Activated naive CD4-positive, alpha-beta T cell treated with anti-CD3 and anti-CD28 coated beads for 36 hours (primary cell): ENCODE results near the gene KLF9. TPM values are rescaled to one million over a fixed set of nuclear protein-coding genes. Genes with fewer than 3 reads are reported as not detected.
A peak's percentile ranks its signal among the peaks of the same experiment; 100 is the strongest.

Experiments
- CTCF ChIA-PET: fragments of 350-600 bp; sonication (Branson Sonifier 250); formaldehyde crosslinking; loops from one replicate; lab custom pipeline; 2021; ENCODE audit warnings: antibody characterized with exemption; lab: Charles Lee
- DNase-seq: peaks from one replicate; pipeline ENCODE4 v3.0.0-alpha.2; 2020
- H3K27ac Mint-ChIP-seq: one replicate; pipeline ENCODE4 v1.8.0; 2021; ENCODE audit warnings: mild to moderate bottlenecking, mixed read lengths
- H3K27me3 Mint-ChIP-seq: one replicate; pipeline ENCODE4 v1.8.0; 2021; ENCODE audit warnings: low read depth, mixed read lengths
- H3K36me3 Mint-ChIP-seq: one replicate; pipeline ENCODE4 v1.8.0; 2021; ENCODE audit warnings: low read depth, mixed read lengths
- H3K4me1 Mint-ChIP-seq: one replicate; pipeline ENCODE4 v1.8.0; 2021; ENCODE audit warnings: low read depth, mixed read lengths
- H3K4me3 Mint-ChIP-seq: one replicate; pipeline ENCODE4 v1.8.0; 2021; ENCODE audit warnings: mild to moderate bottlenecking, moderate library complexity, mixed read lengths
- H3K9me3 Mint-ChIP-seq: one replicate; pipeline ENCODE4 v1.8.0; 2021; ENCODE audit warnings: mixed read lengths
- intact Hi-C: fragments of 100-400 bp; cut with micrococcal nuclease; formaldehyde crosslinking; loops from one replicate; pipeline ENCODE4 v1.15.1; 2023
- total RNA-seq, 2 experiments: library from RNA; stranded (reverse); gene quantifications; one replicate each; pipeline ENCODE4 v1.2.3, GENCODE V29; 2021

KLF9 gene
- total RNA-seq, 2 experiments from 2014 or later: 44.2 to 45.0 TPM

DNA sequence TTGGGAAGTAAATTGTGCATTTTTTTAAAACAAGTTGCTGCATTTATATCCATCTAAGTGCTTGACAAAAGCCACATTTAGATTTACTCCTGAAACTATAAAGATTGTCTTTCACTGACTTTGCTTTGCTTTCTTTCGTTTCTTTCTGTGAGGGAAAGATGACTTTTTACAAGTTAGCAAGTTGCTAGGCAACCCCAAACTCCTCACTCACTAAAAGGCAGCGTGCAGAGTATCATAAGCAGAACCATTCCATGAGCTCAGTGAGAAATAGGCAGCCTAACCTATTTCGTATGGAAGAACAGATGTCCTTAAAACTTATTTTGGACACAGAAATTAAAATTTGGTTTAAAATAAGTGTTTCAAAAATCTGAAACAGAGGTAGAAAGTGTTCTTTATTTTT, 29.0 kb downstream of the KLF9 start:
- CTCF ChIA-PET: no interaction called here
- peaks cover 32% of the 10 kb centered on the region for H3K36me3 Mint-ChIP-seq
- intact Hi-C loops: no loop called here
- no peak for DNase-seq
- H3K4me1 Mint-ChIP-seq: peaks cover 27% of the 10 kb centered on the region
- H3K27ac Mint-ChIP-seq: no peak overlapping the region
- no peaks in the 10 kb centered on the region for H3K9me3 Mint-ChIP-seq
- H3K27me3 Mint-ChIP-seq: no peaks in the 10 kb centered on the region
- H3K4me3 Mint-ChIP-seq: no peak overlapping the region

DNA sequence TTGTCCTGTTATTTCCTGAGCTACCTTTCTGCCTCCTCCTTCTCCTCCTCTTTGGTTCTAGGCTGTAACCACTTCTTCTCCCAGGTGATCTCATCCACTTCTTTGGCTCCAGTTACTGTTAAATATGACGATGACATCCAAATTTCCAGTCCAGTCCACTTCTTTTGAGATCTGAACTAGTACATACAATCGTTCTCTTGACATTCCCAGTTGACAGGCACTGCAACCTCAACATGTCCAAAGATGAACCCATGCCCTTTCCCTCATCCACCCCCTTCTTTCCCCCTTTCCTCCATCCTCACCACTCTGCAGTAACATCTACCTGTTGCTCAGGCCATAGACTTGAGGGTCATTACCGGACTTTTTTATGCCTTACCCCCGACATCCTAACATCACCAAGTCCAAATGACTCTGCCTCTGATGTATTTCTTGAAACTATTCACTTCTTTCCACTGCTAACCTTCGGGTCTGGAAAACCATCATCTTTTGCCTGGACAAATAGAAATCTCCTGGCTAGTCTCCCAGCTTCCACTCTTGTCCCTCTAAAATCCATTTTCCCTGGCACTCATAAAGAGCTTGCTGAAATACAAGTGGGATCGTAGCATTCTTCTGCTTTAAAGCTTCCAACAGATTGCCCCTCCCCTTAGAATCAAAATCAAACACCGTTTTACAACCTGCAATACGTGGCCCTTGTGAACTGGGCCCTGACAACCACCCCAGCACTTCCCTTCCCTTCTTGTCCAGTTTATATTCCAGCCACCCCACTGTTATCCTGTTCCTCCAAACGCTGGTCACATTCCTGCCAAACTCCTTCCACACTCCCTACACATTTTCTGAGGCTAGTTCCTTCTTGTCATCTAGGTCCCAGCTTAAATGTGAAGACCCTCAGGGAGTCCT, 31.5 kb downstream of the KLF9 start:
- Mint-ChIP-seq H3K9me3 (no peaks in the 10 kb centered on the region), H3K27me3 (no peaks in the 10 kb centered on the region), H3K4me1 (peaks cover 10% of the 10 kb centered on the region), H3K36me3 (peaks cover 24% of the 10 kb centered on the region), H3K27ac (no peak overlapping the region), H3K4me3 (no peak overlapping the region)
- intact Hi-C loops: no loop called here
- CTCF ChIA-PET: interaction anchor here (0.6 to 0.8 kb wide), 2 partner anchors 42 to 1798 kb away, joined by 3 to 4 read pairs; no protein-coding TSS in a partner anchor
- no peak for DNase-seq

DNA sequence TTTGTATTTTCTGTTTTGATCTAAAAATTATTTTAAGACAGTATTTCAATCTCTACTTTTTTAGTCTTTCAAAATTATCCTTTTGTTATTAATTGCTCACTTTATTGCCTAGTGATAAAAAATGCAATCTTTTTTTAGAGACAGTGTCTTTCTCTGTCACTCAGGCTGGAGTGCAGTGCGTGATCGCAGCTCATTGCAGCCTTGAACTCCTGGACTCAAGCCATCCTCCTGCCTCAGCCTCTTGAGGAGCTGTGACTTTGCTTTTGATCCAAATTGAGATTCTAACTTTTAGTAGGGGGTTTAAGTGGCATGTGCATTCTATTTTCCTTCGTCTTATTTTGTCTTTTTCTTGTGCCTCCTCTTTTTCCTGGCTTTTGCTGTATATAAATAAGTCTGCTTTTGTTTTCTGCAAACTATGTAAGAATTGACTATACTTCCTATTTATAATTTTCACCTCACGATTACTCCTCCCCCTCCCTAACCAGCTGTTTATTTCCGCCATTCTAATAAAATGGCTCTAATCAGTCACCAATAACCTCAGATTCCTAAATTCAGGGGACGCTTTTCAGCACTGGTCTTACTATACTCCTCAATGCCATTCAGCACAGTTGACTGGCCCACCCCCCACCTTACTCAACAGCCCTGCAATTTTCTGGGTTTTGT, 32.3 kb downstream of the KLF9 start:
- no peak for DNase-seq
- H3K36me3 Mint-ChIP-seq: peaks cover 18% of the 10 kb centered on the region
- no peak overlapping the region for H3K27ac Mint-ChIP-seq
- no peak overlapping the region for H3K4me3 Mint-ChIP-seq
- H3K4me1 Mint-ChIP-seq: peaks cover 3% of the 10 kb centered on the region
- H3K9me3 Mint-ChIP-seq: no peaks in the 10 kb centered on the region
- H3K27me3 Mint-ChIP-seq: no peaks in the 10 kb centered on the region
- CTCF ChIA-PET: interaction anchor here (0.6 to 0.8 kb wide), 2 partner anchors 41 to 1797 kb away, joined by 3 to 4 read pairs; no protein-coding TSS in a partner anchor
- intact Hi-C loops: no loop called here

DNA sequence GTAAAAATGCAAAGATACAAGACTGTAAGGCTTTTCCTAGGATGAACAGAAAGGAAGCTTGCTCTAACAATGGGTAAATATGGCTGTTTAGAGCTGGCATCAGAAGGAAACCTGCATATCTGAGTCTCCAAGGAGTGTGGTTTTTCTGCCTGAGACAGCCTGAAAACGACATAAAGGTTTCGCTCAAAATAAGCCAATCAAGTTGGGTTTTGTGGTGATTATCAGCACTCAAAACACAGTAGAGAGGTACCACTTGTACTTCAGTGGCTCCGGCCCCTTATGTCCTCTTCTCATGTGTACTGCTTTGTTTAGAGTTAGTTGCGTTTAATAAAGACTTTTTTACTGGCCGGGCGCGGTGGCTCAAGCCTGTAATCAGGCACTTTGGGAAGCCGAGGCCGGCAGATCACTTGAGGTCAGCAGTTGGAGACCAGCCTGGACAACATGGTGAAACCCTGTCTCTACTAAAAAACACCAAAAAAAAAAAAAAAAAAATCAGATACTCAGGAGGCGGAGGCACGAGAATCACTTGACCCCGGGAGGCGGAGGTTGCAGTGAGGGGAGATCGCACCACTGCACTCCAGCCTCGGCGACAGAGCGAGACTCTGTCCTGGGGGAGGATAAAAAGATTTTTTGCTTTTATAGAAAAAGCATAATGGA, 39.4 kb downstream of the KLF9 start:
- H3K9me3 Mint-ChIP-seq: no peaks in the 10 kb centered on the region
- no peak overlapping the region for H3K4me3 Mint-ChIP-seq
- intact Hi-C loops: no loop called here
- H3K27me3 Mint-ChIP-seq: no peaks in the 10 kb centered on the region
- H3K27ac Mint-ChIP-seq: no peak overlapping the region
- no peaks in the 10 kb centered on the region for H3K4me1 Mint-ChIP-seq
- no peak for DNase-seq
- no peaks in the 10 kb centered on the region for H3K36me3 Mint-ChIP-seq
- CTCF ChIA-PET: no interaction called here

DNA sequence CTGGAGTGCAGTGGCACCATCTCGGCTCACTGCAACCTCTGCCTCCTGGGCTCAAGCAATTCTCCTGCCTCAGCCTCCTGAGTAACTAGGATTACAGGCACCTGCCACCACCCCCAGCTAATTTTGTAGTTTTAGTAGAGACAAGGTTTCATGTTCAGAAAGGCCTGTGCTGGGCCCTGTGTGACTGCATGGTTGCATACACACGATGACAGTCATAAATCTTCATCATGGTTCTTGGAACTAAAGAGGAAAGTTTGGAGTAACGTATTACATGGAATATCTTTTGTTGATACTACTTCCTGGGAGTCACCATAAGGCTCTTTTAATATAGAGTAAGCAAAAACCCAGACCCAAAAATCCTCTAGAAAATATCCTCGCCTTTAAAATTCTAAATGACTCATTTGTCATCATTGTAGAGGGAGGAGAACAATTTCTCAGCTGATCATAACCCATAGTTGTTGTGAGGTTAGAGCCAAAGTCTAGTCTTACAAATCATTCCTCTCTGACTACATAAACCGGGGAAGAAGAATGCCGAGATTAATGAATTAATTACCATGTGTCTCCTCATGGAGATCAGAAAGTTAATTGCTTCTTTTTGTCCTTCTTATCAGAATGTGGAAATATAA, 47.0 kb downstream of the KLF9 start:
- H3K27ac Mint-ChIP-seq: no peak overlapping the region
- intact Hi-C loops: no loop called here
- H3K4me3 Mint-ChIP-seq: no peak overlapping the region
- no peak for DNase-seq
- CTCF ChIA-PET: interaction anchor here (0.6 to 1.0 kb wide), 3 partner anchors 24 to 143 kb away, joined by 3 read pairs; no protein-coding TSS in a partner anchor
- no peaks in the 10 kb centered on the region for H3K9me3 Mint-ChIP-seq
- peaks cover 2% of the 10 kb centered on the region for H3K36me3 Mint-ChIP-seq
- no peaks in the 10 kb centered on the region for H3K4me1 Mint-ChIP-seq
- no peaks in the 10 kb centered on the region for H3K27me3 Mint-ChIP-seq

DNA sequence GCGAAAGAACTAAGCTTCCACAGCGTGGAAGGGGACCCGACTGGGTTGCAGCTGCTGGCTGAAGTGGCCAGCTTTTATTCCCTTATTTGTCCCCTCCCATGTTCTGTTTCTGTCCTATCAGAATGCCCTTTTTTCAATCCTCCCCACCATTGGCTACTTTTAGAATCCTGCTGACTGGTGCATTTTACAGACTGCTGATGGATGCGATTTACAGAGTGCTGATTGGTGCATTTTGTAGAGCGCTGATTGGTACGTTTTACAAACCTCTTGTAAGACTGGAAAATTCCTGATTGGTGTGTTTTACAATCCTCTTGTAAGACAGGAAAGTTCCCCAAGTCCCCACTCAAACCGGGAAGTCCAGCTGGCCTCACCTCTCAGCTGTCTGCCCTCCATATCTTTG, 50.7 kb downstream of the KLF9 start:
- Mint-ChIP-seq H3K27ac (no peak overlapping the region), H3K9me3 (no peaks in the 10 kb centered on the region), H3K27me3 (no peaks in the 10 kb centered on the region), H3K4me1 (no peaks in the 10 kb centered on the region), H3K36me3 (peaks cover 2% of the 10 kb centered on the region), H3K4me3 (no peak overlapping the region)
- intact Hi-C loops: no loop called here
- CTCF ChIA-PET: interaction anchor here (0.8 kb wide), 1 partner anchor 29 kb away, joined by 3 read pairs; no protein-coding TSS in a partner anchor
- DNase-seq: no peak

DNA sequence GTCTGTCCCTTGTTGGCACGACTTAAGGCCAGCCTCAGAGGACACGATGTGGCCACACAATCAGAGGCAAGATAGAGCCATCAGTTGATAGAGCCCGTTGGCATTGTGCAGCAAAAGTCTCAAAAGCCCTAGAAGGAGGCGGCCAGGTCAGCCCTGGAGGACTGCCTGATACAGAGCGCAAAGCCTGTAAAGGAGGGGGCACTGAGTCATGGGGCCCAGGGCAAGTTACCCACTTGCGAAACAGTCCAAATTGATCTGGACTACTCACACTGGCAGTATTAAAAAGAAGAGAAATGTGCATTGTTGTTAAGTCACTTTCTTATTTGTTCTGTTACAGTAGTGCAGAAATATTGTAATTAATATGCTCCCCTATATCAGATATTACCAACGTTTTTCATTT, 51.5 kb downstream of the KLF9 start:
- Mint-ChIP-seq H3K9me3 (no peaks in the 10 kb centered on the region), H3K4me1 (no peaks in the 10 kb centered on the region), H3K27me3 (no peaks in the 10 kb centered on the region), H3K4me3 (no peak overlapping the region), H3K27ac (no peak overlapping the region), H3K36me3 (peaks cover 2% of the 10 kb centered on the region)
- CTCF ChIA-PET: interaction anchor here (1.2 kb wide), 1 partner anchor 239 kb away, joined by 4 read pairs; no protein-coding TSS in a partner anchor
- intact Hi-C loops: no loop called here
- DNase-seq: no peak

DNA sequence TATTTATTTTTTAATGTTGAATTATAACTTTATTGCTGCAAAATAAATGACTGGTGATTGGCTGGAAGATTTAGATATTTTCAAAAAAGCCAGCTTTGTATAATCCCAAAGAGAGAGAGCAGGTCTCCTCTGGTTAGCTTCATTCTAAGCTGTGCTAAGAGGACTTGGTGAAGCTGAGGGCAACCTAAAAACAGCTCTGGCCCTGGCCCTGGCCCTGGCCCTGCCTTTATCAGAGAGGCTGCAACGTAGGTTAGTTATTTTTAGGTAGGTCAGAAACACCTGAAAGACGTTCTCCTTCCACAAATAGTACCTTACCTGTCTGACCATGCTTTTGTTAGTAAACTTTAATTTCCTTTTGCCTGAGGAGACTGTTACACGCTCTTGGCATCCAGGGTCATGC, 58.7 kb downstream of the KLF9 start:
- Mint-ChIP-seq H3K9me3 (no peaks in the 10 kb centered on the region), H3K27ac (peak overlapping the region; percentile 65), H3K4me3 (no peak overlapping the region), H3K4me1 (no peaks in the 10 kb centered on the region), H3K36me3 (peaks cover 3% of the 10 kb centered on the region), H3K27me3 (no peaks in the 10 kb centered on the region)
- intact Hi-C loops: no loop called here
- no peak for DNase-seq
- CTCF ChIA-PET: interaction anchor here (0.7 kb wide), 1 partner anchor 72 kb away, joined by 3 read pairs; no protein-coding TSS in a partner anchor

DNA sequence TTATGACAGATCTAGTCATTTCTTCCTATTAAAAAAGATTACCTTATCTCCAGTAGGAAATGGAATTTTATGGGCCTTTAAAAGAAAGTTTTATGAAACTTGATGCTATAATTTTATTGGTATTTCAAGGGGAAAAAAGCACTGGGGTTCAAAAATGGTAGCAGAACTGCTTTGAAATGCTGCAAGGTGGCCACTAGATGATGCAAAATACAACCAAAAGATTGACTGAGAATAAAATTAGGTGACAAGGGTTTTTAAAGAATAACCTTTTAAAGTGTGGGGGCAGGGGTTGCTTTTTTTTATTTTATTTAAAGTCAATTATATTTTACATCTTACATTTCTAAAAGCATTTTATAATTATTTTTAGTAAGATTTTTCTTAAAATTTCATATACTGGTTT, 61.7 kb downstream of the KLF9 start:
- Mint-ChIP-seq H3K4me3 (no peak overlapping the region), H3K36me3 (peaks cover 9% of the 10 kb centered on the region), H3K9me3 (no peaks in the 10 kb centered on the region), H3K4me1 (no peaks in the 10 kb centered on the region), H3K27me3 (no peaks in the 10 kb centered on the region), H3K27ac (no peak overlapping the region)
- intact Hi-C loops: loop anchor here (1.0 to 5.0 kb wide), 4 partner anchors 39 to 249 kb away; no protein-coding TSS in a partner anchor
- DNase-seq: no peak
- CTCF ChIA-PET: interaction anchor here (0.9 to 1.3 kb wide), 3 partner anchors 167 to 250 kb away, joined by 4 to 12 read pairs (median 4); no protein-coding TSS in a partner anchor

DNA sequence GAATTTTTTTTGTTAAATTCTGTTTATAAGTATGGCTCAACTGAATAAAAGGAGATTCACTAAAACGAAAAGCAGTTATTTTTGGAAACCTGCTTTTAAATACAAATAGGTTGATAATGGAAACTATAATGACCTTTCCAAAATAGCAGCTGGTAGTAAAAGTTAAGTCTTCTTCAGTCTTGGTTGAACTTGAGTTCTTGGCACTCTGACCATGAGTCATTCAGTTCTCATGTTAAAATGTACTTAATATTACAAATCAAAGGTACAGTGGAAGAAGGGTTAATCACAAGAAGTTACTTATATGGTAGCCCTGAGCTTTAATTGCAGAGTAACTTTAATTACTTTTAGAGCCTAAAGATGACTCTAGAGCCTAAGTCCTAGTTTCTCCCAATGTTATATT, 62.1 kb downstream of the KLF9 start:
- no peak for DNase-seq

DNA sequence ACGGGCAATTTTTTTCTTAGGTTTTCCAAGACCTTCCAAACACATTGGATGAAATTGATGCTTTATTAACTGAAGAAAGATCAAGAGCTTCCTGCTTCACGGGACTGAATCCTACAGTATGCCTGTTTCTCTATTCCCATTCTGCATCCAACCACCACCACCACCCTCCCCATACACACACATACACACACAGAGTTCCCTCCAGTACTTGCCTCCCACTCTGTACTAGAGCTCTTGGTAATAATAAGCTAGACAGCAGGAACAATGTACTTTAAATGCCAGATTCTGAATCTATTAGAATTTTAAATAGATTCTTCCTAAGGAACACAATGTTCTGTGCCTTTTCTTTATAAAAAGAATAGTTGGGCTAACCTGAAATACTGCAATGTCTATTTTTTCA, 67.4 kb downstream of the KLF9 start:
- CTCF ChIA-PET: no interaction called here
- DNase-seq: no peak
- Mint-ChIP-seq H3K36me3 (peaks cover 11% of the 10 kb centered on the region), H3K4me1 (no peaks in the 10 kb centered on the region), H3K9me3 (no peaks in the 10 kb centered on the region), H3K4me3 (no peak overlapping the region), H3K27me3 (no peaks in the 10 kb centered on the region), H3K27ac (no peak overlapping the region)
- intact Hi-C loops: no loop called here

More for the DNA sequence above, 62.1 kb downstream of the KLF9 start:
- intact Hi-C loops: loop anchor here (1.0 to 5.0 kb wide), 4 partner anchors 40 to 250 kb away; no protein-coding TSS in a partner anchor
- CTCF ChIA-PET: interaction anchor here (0.9 to 1.3 kb wide), 3 partner anchors 168 to 250 kb away, joined by 4 to 12 read pairs (median 4); no protein-coding TSS in a partner anchor
- Mint-ChIP-seq H3K4me3 (no peak overlapping the region), H3K4me1 (no peaks in the 10 kb centered on the region), H3K27ac (no peak overlapping the region), H3K9me3 (no peaks in the 10 kb centered on the region), H3K36me3 (peaks cover 11% of the 10 kb centered on the region), H3K27me3 (no peaks in the 10 kb centered on the region)
